Measurements from ENCODE around the gene HSD17B8. TPM values are rescaled to one million over a fixed set of nuclear protein-coding genes. Genes with fewer than 3 reads are reported as not detected.

HSD17B8 gene
- total and polyA plus RNA-seq, 2 experiments from 2014 or later = 4.3 to 8.9 TPM

GRCh38 chr6:33204165-33204414 lies 365 bp upstream of the HSD17B8 start:
- Histone ChIP-seq H3K4me2 (peak overlapping the region; percentile 96), H3K36me3 (ENCODE audit: insufficient read depth) (peaks cover 11% of the 10 kb centered on the region; the same call in 1 of the 2 replicates), H3K4me3 (peak overlapping the region; percentile 98), H3K27me3 (ENCODE audit: insufficient read depth) (peaks cover 35% of the 10 kb centered on the region), H3K9me2 (ENCODE audit: insufficient read depth) (no peaks in the 10 kb centered on the region), H4K20me1 (replicated peaks; ENCODE audit: insufficient read depth) (peaks cover 18% of the 10 kb centered on the region), H3F3A (replicated peaks; ENCODE audit: low read depth) (peaks cover 31% of the 10 kb centered on the region), H3K4me1 (ENCODE audit: insufficient read depth) (peaks cover 33% of the 10 kb centered on the region), H2AFZ (no peak overlapping the region), H3K79me2 (replicated peaks; ENCODE audit: insufficient read depth) (peaks cover 25% of the 10 kb centered on the region), H3K27ac (ENCODE audit: low read depth) (no peak overlapping the region)
- Mint-ChIP-seq H3K4me3 (peak overlapping the region; percentile 84), H3K36me3 (ENCODE audit: low read depth) (peaks cover 30% of the 10 kb centered on the region), H3K9me3 (no peaks in the 10 kb centered on the region; the same call in 1 of the 3 replicates), H3K27ac (peak overlapping the region; percentile 70; the same call in 1 of the 2 replicates), H3K4me1 (peaks cover 60% of the 10 kb centered on the region), H3K27me3 (ENCODE audit: insufficient read depth, low read depth, poor library complexity) (peaks cover 39% of the 10 kb centered on the region)
- TF ChIP-seq STAT1 (IDR thresholded peaks at IDR 0.05; ENCODE audit: unreplicated experiment) (no peak), CREB1 (CRISPR knock-in tag; IDR thresholded peaks at IDR 0.05; ENCODE audit: low read depth) (no peak), EZH2phosphoT487 (IDR thresholded peaks at IDR 0.05; ENCODE audit: unreplicated experiment) (no peak), EZH2 (IDR thresholded peaks at IDR 0.05; ENCODE audit: low read depth, unreplicated experiment) (no peak), ETS1 (IDR thresholded peaks at IDR 0.05) (no peak), ZNF331 (CRISPR knock-in tag; IDR thresholded peaks at IDR 0.05; ENCODE audit: low read depth) (no peak), POLR2AphosphoS5 (IDR thresholded peaks at IDR 0.05; ENCODE audit: low read depth) (no peak), JUNB (IDR thresholded peaks at IDR 0.05; ENCODE audit: unreplicated experiment) (no peak), ZNF462 (CRISPR knock-in tag; IDR thresholded peaks at IDR 0.05) (no peak), ZNF114 (CRISPR knock-in tag; IDR thresholded peaks at IDR 0.05) (no peak)
- TF ChIP-seq, protein P1, sequence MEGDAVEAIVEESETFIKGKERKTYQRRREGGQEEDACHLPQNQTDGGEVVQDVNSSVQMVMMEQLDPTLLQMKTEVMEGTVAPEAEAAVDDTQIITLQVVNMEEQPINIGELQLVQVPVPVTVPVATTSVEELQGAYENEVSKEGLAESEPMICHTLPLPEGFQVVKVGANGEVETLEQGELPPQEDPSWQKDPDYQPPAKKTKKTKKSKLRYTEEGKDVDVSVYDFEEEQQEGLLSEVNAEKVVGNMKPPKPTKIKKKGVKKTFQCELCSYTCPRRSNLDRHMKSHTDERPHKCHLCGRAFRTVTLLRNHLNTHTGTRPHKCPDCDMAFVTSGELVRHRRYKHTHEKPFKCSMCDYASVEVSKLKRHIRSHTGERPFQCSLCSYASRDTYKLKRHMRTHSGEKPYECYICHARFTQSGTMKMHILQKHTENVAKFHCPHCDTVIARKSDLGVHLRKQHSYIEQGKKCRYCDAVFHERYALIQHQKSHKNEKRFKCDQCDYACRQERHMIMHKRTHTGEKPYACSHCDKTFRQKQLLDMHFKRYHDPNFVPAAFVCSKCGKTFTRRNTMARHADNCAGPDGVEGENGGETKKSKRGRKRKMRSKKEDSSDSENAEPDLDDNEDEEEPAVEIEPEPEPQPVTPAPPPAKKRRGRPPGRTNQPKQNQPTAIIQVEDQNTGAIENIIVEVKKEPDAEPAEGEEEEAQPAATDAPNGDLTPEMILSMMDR (conservative IDR thresholded peaks at IDR 0.05; ENCODE audit: low read depth in 2 of 2) = no peak
- DNase-seq (ENCODE audit: low spot score) (no peak), ATAC-seq (no peak)

Data from GM23338 (cell line).